ENCODE results near the gene GMPR2. TPM values are rescaled to one million over a fixed set of nuclear protein-coding genes. Genes with fewer than 3 reads are reported as not detected.
"Not testable (repeated sequence)": the region's sequence is repeated elsewhere in the genome, so short reads cannot be mapped to it uniquely, and the experiment has no call there.

Gene GMPR2
- total RNA-seq, 3 donors from 2014 or later: 59.3 to 74.6 (median 66.1) TPM

DNA sequence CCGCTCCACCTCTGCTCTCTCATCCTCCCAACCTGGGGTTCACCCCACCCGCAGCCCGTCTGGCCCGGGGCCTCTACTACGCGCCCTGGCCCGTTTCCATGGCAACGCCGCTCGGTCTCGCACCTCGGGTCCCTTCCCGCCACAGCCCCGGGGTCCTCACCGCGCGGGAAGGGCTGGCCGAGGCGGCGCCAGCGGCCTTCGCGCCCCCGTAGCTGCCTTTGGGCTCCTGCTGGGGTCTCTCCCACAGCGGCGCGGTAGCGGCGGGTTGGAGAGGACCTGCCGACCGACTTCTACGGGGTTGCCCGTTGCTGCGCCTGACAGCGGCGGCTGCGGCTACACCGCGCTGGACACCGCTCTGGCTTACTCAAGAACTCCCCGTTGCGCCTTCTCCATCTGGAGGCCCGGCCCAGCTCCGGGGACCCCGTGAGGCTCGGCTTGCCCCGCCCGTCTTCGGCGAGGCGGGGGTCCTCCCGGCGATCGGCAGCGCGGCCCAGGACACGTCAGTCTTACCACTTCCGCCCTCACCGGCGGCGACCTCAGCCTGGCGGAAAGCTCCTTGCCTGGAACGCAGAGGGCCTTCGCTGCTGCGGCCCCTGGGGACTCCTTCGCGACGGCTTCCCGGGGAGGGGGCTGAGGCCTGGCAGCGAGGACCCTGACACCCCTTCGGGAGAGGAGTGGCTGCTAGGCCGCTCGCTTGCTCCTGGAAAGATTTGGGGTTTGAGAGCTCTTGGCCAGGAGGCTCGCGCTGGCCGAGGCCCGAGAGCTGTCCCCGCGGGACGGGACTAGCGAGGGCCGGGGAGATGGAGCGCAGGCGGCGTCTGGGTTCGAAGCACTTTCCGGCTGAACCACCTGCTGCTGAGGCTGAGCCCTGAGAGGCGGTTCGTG is 37.3 kb upstream of the GMPR2 start, which contains the start of gene TM9SF1:
Gene TM9SF1, minus strand, starts transcription at position 256 of the 885 bp plus-strand sequence. CDS start 422 bp downstream, outside the sequence.
- no peaks in the 10 kb centered on the region for H3K9me3 ChIP-seq
- H3K27ac ChIP-seq: peak within 1 kb of the TSS; percentile 99
- H3K4me3 ChIP-seq: peak within 1 kb of the TSS; percentile 70 to 90 (median 72)
- peak; percentile 72 to 86 for DNase-seq (ENCODE audit: low spot score in 2 of 2)
- intact Hi-C loops (cut with DNase I; ENCODE audit: low total_unique reads): no loop called here
- H3K27me3 ChIP-seq: no peaks in the 10 kb centered on the region
- peak; percentile 15 for TF ChIP-seq POLR2A (IDR thresholded peaks at IDR 0.05)
- TF ChIP-seq, protein P1, sequence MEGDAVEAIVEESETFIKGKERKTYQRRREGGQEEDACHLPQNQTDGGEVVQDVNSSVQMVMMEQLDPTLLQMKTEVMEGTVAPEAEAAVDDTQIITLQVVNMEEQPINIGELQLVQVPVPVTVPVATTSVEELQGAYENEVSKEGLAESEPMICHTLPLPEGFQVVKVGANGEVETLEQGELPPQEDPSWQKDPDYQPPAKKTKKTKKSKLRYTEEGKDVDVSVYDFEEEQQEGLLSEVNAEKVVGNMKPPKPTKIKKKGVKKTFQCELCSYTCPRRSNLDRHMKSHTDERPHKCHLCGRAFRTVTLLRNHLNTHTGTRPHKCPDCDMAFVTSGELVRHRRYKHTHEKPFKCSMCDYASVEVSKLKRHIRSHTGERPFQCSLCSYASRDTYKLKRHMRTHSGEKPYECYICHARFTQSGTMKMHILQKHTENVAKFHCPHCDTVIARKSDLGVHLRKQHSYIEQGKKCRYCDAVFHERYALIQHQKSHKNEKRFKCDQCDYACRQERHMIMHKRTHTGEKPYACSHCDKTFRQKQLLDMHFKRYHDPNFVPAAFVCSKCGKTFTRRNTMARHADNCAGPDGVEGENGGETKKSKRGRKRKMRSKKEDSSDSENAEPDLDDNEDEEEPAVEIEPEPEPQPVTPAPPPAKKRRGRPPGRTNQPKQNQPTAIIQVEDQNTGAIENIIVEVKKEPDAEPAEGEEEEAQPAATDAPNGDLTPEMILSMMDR (IDR thresholded peaks at IDR 0.05): no peak
- TF ChIP-seq POLR2AphosphoS5 (IDR thresholded peaks at IDR 0.05): peak; percentile 73 to 96 (median 84)
- no peaks in the 10 kb centered on the region for H3K36me3 ChIP-seq
- H3K4me1 ChIP-seq: peaks cover 0 to 7% of the 10 kb centered on the region in 2 donors

DNA sequence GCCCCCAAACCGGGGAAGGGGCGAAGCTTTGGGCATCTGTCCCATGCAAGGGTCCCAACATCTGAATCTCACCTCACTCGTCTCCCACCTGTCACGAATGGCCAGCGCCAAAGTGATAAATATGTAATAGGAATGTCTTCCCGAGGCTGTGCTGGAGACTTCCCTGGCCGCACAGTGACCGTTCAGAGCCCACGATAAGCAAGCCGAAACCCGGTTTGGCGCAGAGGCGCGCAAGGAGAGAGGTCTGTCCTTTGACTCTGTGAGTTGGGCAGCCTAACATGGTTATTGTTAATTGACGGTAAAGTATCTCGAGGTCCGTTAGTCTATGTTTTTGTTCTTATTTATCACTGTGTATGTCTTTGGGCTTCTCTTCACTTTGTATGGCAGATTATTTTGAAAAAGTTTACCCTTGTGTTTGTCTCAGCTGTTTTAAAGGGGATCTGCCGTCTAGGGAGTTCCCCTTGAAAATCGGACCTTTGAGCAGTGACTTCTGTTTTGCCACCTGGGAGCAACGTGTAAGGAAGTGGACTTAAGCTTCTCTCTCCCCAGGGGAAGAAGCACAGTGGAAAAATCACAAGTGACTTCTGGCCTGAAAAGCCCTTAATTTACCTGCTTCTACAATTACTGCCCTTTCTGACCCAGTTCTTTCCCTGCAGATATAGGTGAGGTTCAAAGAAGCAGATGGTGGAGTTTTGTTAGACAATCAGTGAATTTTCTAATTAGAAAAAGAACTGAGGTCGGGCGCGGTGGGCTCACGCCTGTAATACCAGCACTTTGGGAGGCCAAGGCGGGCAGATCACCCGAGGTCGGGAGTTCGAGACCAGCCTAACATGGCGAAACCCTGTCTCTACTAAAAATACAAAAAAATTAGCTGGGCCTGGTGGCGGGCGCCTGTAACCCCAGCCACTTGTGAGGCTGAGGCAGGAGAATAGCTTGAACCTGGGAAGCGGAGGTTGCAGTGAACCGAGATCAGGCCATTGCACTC is 36.4 kb upstream of the GMPR2 start:
- H3K4me3 ChIP-seq: peak overlapping the region; percentile 70 to 90 (median 72)
- DNase-seq (ENCODE audit: low spot score in 2 of 2): no peak
- intact Hi-C loops (cut with DNase I; ENCODE audit: low total_unique reads): no loop called here
- H3K27me3 ChIP-seq: no peaks in the 10 kb centered on the region
- peak overlapping the region; percentile 99 for H3K27ac ChIP-seq
- no peak for TF ChIP-seq POLR2AphosphoS5 (IDR thresholded peaks at IDR 0.05)
- TF ChIP-seq, protein P1 (IDR thresholded peaks at IDR 0.05): no peak
- TF ChIP-seq POLR2A (IDR thresholded peaks at IDR 0.05): no peak
- H3K9me3 ChIP-seq: no peaks in the 10 kb centered on the region
- H3K4me1 ChIP-seq: peaks cover 0 to 7% of the 10 kb centered on the region in 2 donors
- H3K36me3 ChIP-seq: no peaks in the 10 kb centered on the region

DNA sequence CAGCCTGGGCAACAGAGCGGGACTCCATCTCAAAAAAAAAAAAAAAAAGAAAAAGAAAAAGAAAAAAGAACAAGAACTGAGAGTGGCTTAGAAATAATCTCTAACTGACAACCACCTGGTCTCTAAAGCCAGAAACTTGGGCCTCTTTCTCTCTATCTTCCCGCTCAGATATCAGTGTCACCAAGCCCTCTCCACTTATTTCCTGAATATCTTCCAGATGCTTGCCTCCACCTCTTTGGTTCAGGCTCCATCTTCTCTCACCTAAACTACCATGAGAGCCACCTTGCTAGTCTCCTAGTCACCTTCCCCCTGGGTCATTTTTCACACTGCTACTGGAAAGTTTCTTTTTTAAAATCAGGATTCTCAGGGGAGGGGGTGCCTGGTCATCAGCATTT is 35.7 kb upstream of the GMPR2 start:
- no peak for DNase-seq (ENCODE audit: low spot score in 2 of 2)
- no peak overlapping the region for H3K4me3 ChIP-seq
- H3K27me3 ChIP-seq: no peaks in the 10 kb centered on the region
- TF ChIP-seq POLR2AphosphoS5 (IDR thresholded peaks at IDR 0.05) (no peak), POLR2A (IDR thresholded peaks at IDR 0.05) (no peak)
- H3K36me3 ChIP-seq: no peaks in the 10 kb centered on the region
- H3K4me1 ChIP-seq: peaks cover 0 to 7% of the 10 kb centered on the region in 2 donors
- H3K9me3 ChIP-seq: no peaks in the 10 kb centered on the region
- H3K27ac ChIP-seq: no peak overlapping the region
- intact Hi-C loops (cut with DNase I; ENCODE audit: low total_unique reads): no loop called here

DNA sequence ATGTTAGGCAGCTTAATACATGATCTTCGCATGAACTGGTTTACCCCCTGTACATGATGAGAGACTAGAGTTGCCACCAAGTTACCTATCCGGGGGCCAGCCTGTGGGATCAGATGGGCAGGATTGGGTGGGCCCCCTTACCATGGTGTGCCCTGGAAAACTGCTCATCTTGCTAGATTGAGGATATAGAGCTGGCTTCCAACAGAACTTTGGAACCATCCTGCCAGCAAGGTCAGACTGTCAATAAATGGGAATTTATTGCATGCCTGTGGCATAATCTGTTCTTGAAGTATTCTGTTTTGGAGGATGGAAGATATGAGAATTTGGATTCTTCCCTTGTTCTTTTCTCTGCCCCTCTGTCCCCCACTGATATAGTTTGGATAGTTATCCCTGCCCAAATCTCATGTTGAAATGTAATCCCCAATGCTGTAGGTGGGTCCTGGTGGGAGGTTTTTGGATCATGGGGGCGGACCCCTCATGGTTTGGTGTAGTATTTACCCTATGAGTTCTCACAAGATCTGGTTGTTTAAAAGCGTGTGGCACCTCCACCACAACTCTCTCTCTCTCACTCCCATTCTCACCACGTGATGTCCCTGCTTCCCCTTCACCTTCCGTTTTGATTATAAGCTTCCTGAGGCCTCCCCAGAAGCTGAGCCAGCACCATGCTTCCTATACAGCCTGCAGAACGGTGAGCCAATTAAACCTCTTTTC is 33.8 kb upstream of the GMPR2 start:
- no peaks in the 10 kb centered on the region for H3K27me3 ChIP-seq
- no peak overlapping the region for H3K4me3 ChIP-seq
- no peak overlapping the region for H3K27ac ChIP-seq
- no peaks in the 10 kb centered on the region for H3K36me3 ChIP-seq
- DNase-seq (ENCODE audit: low spot score in 2 of 2): no peak
- no peaks in the 10 kb centered on the region for H3K9me3 ChIP-seq
- TF ChIP-seq POLR2A (IDR thresholded peaks at IDR 0.05): no peak
- no peak for TF ChIP-seq POLR2AphosphoS5 (IDR thresholded peaks at IDR 0.05)
- TF ChIP-seq, protein P1 (IDR thresholded peaks at IDR 0.05): no peak
- intact Hi-C loops (cut with DNase I; ENCODE audit: low total_unique reads): no loop called here
- H3K4me1 ChIP-seq: peaks cover 0 to 7% of the 10 kb centered on the region in 2 donors

DNA sequence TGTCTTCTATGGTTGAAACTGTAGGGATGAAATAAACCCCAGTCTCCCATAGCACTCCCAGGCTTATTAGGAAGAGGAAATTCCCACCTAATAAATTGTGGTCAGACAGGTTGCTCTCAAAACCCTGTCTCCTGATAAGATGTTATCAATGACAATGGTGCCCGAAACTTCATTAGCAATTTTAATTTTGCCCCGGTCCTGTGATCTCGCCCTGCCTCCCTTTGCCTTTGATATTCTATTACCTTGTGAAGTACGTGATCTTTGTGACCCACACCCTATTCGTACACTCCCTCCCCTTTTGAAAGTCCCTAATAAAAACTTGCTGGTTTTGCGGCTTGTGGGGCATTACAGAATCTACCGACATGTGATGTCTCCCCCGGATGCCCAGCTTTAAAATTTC is 30.2 kb upstream of the GMPR2 start:
- H3K4me1 ChIP-seq; H3K27me3 ChIP-seq; H3K9me3 ChIP-seq; DNase-seq (ENCODE audit: low spot score in 2 of 2); intact Hi-C loops (cut with DNase I; ENCODE audit: low total_unique reads); H3K27ac ChIP-seq; H3K4me3 ChIP-seq; H3K36me3 ChIP-seq: not testable (repeated sequence)

DNA sequence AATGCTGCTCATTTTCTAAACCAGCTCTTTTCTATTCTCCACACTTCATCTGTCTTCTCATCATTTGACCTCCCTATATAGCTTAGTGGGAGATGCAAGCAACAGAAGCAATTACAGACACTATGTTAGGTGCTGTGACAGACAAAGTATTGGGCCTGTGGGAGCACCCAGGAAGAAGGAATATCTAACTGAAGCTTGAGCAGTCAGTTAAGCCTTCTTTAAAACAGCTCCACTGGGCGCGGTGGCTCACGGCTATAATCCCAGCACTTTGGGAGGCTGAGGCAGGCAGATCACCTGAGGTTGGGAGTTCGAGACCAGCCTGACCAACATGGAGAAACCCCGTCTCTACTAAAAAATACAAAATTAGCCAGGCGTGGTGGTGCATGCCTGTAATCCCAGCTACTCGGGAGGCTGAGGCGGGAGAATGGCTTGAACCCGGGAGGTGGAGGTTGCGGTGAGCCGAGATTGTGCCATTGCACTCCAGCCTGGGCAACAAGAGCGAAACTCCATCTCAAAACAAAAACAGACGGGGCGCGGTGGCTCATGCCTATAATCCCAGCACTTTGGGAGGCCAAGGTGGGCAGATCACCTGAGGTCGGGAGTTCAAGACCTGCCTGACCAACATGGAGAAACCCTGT is 29.4 kb upstream of the GMPR2 start:
- intact Hi-C loops (cut with DNase I; ENCODE audit: low total_unique reads); H3K4me3 ChIP-seq; H3K36me3 ChIP-seq; DNase-seq (ENCODE audit: low spot score in 2 of 2); H3K27me3 ChIP-seq; H3K4me1 ChIP-seq; H3K27ac ChIP-seq; H3K9me3 ChIP-seq: not testable (repeated sequence)

Measured in breast epithelium (tissue), 4 donors.